ENCODE results near the gene DEFB129.

DNA sequence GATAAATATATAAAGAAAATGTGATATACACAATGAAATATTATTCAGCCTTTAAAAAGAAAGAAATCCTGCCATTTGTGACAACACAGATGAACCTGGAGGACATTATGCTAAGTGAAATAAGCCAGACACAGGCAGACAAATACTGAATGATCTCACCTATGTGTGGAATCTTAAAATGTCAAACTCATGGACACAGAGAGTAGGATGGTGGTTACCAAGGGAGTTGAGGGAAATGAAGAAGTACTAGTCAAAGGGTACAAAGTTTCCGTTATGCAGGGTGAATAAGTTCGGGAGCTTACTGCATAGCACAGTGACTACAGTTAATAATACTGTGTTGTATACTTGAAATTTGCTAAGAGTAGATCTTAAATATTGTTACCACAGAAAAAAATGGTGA lies 15.8 kb downstream of the DEFB129 start:
- TF ChIP-seq, protein P1, sequence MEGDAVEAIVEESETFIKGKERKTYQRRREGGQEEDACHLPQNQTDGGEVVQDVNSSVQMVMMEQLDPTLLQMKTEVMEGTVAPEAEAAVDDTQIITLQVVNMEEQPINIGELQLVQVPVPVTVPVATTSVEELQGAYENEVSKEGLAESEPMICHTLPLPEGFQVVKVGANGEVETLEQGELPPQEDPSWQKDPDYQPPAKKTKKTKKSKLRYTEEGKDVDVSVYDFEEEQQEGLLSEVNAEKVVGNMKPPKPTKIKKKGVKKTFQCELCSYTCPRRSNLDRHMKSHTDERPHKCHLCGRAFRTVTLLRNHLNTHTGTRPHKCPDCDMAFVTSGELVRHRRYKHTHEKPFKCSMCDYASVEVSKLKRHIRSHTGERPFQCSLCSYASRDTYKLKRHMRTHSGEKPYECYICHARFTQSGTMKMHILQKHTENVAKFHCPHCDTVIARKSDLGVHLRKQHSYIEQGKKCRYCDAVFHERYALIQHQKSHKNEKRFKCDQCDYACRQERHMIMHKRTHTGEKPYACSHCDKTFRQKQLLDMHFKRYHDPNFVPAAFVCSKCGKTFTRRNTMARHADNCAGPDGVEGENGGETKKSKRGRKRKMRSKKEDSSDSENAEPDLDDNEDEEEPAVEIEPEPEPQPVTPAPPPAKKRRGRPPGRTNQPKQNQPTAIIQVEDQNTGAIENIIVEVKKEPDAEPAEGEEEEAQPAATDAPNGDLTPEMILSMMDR (IDR thresholded peaks at IDR 0.05 in 8 of 11, conservative IDR thresholded peaks at IDR 0.05 in 3 of 11): no peak
- TF ChIP-seq POLR2A (IDR thresholded peaks at IDR 0.05): no peak

Measured in spleen (tissue), 7 donors.